ENCODE measurements around the gene GMIP. TPM values are rescaled to one million over a fixed set of nuclear protein-coding genes. Genes with fewer than 3 reads are reported as not detected.
A peak's percentile ranks its signal among the peaks of the same experiment; 100 is the strongest.

GMIP gene
- polyA plus RNA-seq, 1 of the 3 experiments (the other 2 are of a cell fraction), result 6.3 TPM

- Histone ChIP-seq H3K9ac (no peak within 1 kb of the TSS), H3F3A (replicated peaks; ENCODE audit: insufficient read depth) (no peaks in the 10 kb centered on the region), H3K27ac (ENCODE audit: low read depth in 2 of 2, low read length in 1 of 2) (peak within 1 kb of the TSS in 1 of 2 experiments; percentile 65; a peak in 1 of 4 replicates), H4K20me1 (ENCODE audit: insufficient read depth) (no peaks in the 10 kb centered on the region), H3K4me3 (ENCODE audit: low read depth in 2 of 2, low read length in 1 of 2) (peak within 1 kb of the TSS in 1 of 2 experiments; percentile 56; a peak in 2 of 4 replicates), H3K27me3 (ENCODE audit: insufficient read depth) (no peaks in the 10 kb centered on the region), H3K79me2 (ENCODE audit: insufficient read depth) (no peaks in the 10 kb centered on the region), H2AFZ (ENCODE audit: low read depth) (peak within 1 kb of the TSS; percentile 20; the same call in 1 of the 2 replicates), H3K4me2 (peak within 1 kb of the TSS; percentile 47), H3K9me2 (no peaks in the 10 kb centered on the region), H3K36me3 (replicated peaks in 1 of 2; ENCODE audit: control insufficient read depth in 1 of 2, insufficient read depth in 2 of 2, low read length in 1 of 2) (no peaks in the 10 kb centered on the region), H3K4me1 (ENCODE audit: control insufficient read depth in 1 of 2, insufficient read depth in 2 of 2, low read depth in 1 of 2, low read length in 1 of 2) (peaks cover 0 to 13% of the 10 kb centered on the region in 2 experiments; a peak in 1 of 4 replicates), H3K9me3 (no peaks in the 10 kb centered on the region)
- DNase-seq, result peak; percentile 96
- 23% methylated on average over 22 of the region's 87 CpGs for WGBS (ENCODE audit: low lambda C conversion rate)
- CTCF ChIA-PET, result interaction anchor here (0.7 to 6.1 kb wide), 12 partner anchors 8 to 96 kb away, joined by 3 to 28 read pairs (median 4); partner anchors contain the start of gene GMIP
- POLR2A ChIA-PET, result interaction anchor here (0.7 to 1.3 kb wide), 2 partner anchors 75 to 238 kb away, joined by 3 to 4 read pairs; partner anchors contain the start of gene ZNF253
- TF ChIP-seq REST (IDR thresholded peaks at IDR 0.05; ENCODE audit: low read depth, low read length), result no peak
- peak; percentile 40; the same call in 1 of the 2 replicates for TF ChIP-seq MAX (IDR thresholded peaks at IDR 0.05; ENCODE audit: low read depth)
Observed at GRCh38 chr19:19627621-19628500, 15.6 kb downstream of the GMIP start, which contains the start of gene LPAR2. Gene LPAR2, minus strand, starts transcription at chr19:19628220. Its CDS starts 945 bp downstream, at chr19:19627275.

GRCh38 chr19:19626516-19627472 is 16.7 kb downstream of the GMIP start:
- ChIA-PET POLR2A (interaction anchor here (1.3 kb wide), 1 partner anchor 239 kb away, joined by 4 read pairs; the partner anchor contains the start of gene ZNF253), CTCF (interaction anchor here (0.8 to 6.1 kb wide), 5 partner anchors 15 to 94 kb away, joined by 3 to 28 read pairs (median 5); partner anchors contain the start of gene GMIP)
- Histone ChIP-seq H4K20me1 (ENCODE audit: insufficient read depth) (no peaks in the 10 kb centered on the region), H3K27me3 (ENCODE audit: insufficient read depth) (no peaks in the 10 kb centered on the region), H3F3A (replicated peaks; ENCODE audit: insufficient read depth) (no peaks in the 10 kb centered on the region), H3K36me3 (replicated peaks in 1 of 2; ENCODE audit: control insufficient read depth in 1 of 2, insufficient read depth in 2 of 2, low read length in 1 of 2) (no peaks in the 10 kb centered on the region), H3K4me2 (no peak overlapping the region), H3K9ac (no peak overlapping the region), H3K4me1 (ENCODE audit: control insufficient read depth in 1 of 2, insufficient read depth in 2 of 2, low read depth in 1 of 2, low read length in 1 of 2) (peaks cover 0 to 13% of the 10 kb centered on the region in 2 experiments; a peak in 1 of 4 replicates), H3K9me3 (no peaks in the 10 kb centered on the region), H3K4me3 (ENCODE audit: low read depth in 2 of 2, low read length in 1 of 2) (peak overlapping the region in 1 of 2 experiments; percentile 56; a peak in 1 of 4 replicates), H3K79me2 (ENCODE audit: insufficient read depth) (no peaks in the 10 kb centered on the region), H3K27ac (ENCODE audit: low read depth in 2 of 2, low read length in 1 of 2) (no peak overlapping the region), H2AFZ (ENCODE audit: low read depth) (no peak overlapping the region), H3K9me2 (no peaks in the 10 kb centered on the region)
- DNase-seq, result no peak
- TF ChIP-seq GATA2 (CRISPR knock-in tag; IDR thresholded peaks at IDR 0.05), result no peak
- 97% methylated on average over 40 of the region's 48 CpGs for WGBS (ENCODE audit: low lambda C conversion rate)

Measured in SK-N-SH (cell line).